ENCODE results near the gene XAGE3. TPM values are rescaled to one million over a fixed set of nuclear protein-coding genes. Genes with fewer than 3 reads are reported as not detected.

XAGE3 gene
- total RNA-seq, 1 experiment from 2014 or later, result 3.9 TPM

DNA sequence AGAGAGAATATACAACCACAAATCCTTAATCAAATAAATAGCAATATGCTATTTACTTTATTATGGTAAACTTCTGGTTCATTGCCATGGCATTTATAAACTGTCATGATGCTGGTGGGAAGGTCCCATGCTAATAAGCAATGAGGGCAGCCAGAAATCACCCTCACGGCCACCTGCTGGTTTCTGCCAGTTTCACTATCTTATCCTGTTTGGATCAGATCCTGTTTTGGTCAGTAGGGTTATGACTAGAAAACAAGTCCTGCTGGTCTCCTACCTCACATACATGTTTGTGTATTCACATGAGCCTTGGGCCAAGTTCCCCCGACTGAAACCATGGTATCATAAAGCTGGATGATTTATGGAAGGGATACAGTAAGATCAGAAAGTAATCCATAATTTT is 28.7 kb downstream of the XAGE3 start:
- Mint-ChIP-seq H3K4me1 (ENCODE audit: low read depth, unreplicated experiment) (no peaks in the 10 kb centered on the region), H3K27me3 (ENCODE audit: insufficient read depth, unreplicated experiment) (peaks cover 7% of the 10 kb centered on the region), H3K9me3 (ENCODE audit: unreplicated experiment) (no peaks in the 10 kb centered on the region), H3K36me3 (ENCODE audit: insufficient read depth, unreplicated experiment) (no peaks in the 10 kb centered on the region), H3K4me3 (ENCODE audit: unreplicated experiment) (no peak overlapping the region), H3K27ac (ENCODE audit: unreplicated experiment) (no peak overlapping the region)
- ChIA-PET CTCF (no interaction called here), POLR2A (no interaction called here)
- DNase-seq, result peak in 1 of 2 experiments; percentile 5
- intact Hi-C loops (cut with micrococcal nuclease; ENCODE audit: unreplicated experiment), result no loop called here
- no peaks in the 10 kb centered on the region for H3K4me1 ChIP-seq
- no peaks in the 10 kb centered on the region for H3K27me3 ChIP-seq (replicated peaks; ENCODE audit: control insufficient read depth, insufficient read depth, low read length)
- no peaks in the 10 kb centered on the region for H3K9me3 ChIP-seq
- no peaks in the 10 kb centered on the region for H3K36me3 ChIP-seq (ENCODE audit: control insufficient read depth, insufficient read depth, low read length)
- H3K4me3 ChIP-seq (ENCODE audit: low read depth, low read length), result no peak overlapping the region
- TF ChIP-seq, protein P1, sequence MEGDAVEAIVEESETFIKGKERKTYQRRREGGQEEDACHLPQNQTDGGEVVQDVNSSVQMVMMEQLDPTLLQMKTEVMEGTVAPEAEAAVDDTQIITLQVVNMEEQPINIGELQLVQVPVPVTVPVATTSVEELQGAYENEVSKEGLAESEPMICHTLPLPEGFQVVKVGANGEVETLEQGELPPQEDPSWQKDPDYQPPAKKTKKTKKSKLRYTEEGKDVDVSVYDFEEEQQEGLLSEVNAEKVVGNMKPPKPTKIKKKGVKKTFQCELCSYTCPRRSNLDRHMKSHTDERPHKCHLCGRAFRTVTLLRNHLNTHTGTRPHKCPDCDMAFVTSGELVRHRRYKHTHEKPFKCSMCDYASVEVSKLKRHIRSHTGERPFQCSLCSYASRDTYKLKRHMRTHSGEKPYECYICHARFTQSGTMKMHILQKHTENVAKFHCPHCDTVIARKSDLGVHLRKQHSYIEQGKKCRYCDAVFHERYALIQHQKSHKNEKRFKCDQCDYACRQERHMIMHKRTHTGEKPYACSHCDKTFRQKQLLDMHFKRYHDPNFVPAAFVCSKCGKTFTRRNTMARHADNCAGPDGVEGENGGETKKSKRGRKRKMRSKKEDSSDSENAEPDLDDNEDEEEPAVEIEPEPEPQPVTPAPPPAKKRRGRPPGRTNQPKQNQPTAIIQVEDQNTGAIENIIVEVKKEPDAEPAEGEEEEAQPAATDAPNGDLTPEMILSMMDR (IDR thresholded peaks at IDR 0.05; ENCODE audit: insufficient read depth in 1 of 2, low read depth in 1 of 2, low read length in 1 of 2, severe bottlenecking in 1 of 2, unreplicated experiment in 1 of 2), result no peak
- no TSS peak for BruUV-seq (replicated peaks)

DNA sequence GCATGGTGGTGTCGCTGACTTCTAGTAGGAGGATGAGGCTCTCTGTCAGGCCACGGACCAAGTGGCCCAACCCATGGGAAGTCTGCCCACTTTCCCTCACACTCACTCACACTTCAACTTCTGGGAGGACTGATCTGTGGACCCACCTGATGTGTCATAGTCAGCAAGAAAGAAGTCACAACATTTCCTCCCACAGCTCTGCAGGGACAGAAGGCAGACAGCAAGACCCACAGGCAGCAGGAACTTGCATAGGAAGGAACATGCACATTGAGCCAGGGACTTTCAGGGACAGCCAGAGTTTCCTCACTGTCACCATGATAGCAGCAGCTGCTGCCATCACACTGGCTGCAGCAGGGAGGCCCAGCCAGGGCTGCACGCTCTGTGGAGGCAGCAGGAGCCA is 37.3 kb downstream of the XAGE3 start:
- Histone ChIP-seq H3K9me3 (no peaks in the 10 kb centered on the region), H3K4me3 (ENCODE audit: low read depth, low read length) (no peak overlapping the region), H3K36me3 (ENCODE audit: control insufficient read depth, insufficient read depth, low read length) (no peaks in the 10 kb centered on the region), H3K27me3 (replicated peaks; ENCODE audit: control insufficient read depth, insufficient read depth, low read length) (no peaks in the 10 kb centered on the region), H3K4me1 (no peaks in the 10 kb centered on the region)
- H3K9me3 Mint-ChIP-seq (ENCODE audit: unreplicated experiment), result no peaks in the 10 kb centered on the region
- H3K36me3 Mint-ChIP-seq (ENCODE audit: insufficient read depth, unreplicated experiment), result no peaks in the 10 kb centered on the region
- POLR2A ChIA-PET, result no interaction called here
- no peaks in the 10 kb centered on the region for H3K27me3 Mint-ChIP-seq (ENCODE audit: insufficient read depth, unreplicated experiment)
- no peaks in the 10 kb centered on the region for H3K4me1 Mint-ChIP-seq (ENCODE audit: low read depth, unreplicated experiment)
- CTCF ChIA-PET, result no interaction called here
- H3K27ac Mint-ChIP-seq (ENCODE audit: unreplicated experiment), result no peak overlapping the region
- no peak for DNase-seq
- intact Hi-C loops (cut with micrococcal nuclease; ENCODE audit: unreplicated experiment), result no loop called here
- no peak overlapping the region for H3K4me3 Mint-ChIP-seq (ENCODE audit: unreplicated experiment)
- TF ChIP-seq, protein P1 (IDR thresholded peaks at IDR 0.05; ENCODE audit: insufficient read depth in 1 of 2, low read depth in 1 of 2, low read length in 1 of 2, severe bottlenecking in 1 of 2, unreplicated experiment in 1 of 2), result no peak
- no TSS peak for BruUV-seq (replicated peaks)

DNA sequence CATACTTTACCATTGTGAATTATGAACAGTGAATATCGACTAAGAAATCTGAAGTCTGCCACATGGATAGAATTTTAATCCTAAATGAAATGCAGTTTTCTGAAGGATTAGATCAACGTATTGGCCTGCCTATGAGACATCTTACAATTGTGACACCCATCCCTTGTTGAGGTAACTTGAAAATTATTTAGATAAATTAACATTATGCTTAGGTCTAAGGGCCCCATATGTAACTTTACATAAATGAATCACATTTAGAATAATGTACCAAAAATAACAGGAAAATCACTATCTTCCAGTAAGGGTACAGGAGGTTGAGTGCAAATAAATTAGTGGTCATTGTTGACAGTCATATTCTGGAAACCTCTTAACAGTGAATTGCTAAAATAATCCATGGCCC is 43.3 kb downstream of the XAGE3 start:
- Mint-ChIP-seq H3K4me3 (ENCODE audit: unreplicated experiment) (no peak overlapping the region), H3K27ac (ENCODE audit: unreplicated experiment) (no peak overlapping the region), H3K9me3 (ENCODE audit: unreplicated experiment) (no peaks in the 10 kb centered on the region), H3K36me3 (ENCODE audit: insufficient read depth, unreplicated experiment) (no peaks in the 10 kb centered on the region), H3K4me1 (ENCODE audit: low read depth, unreplicated experiment) (no peaks in the 10 kb centered on the region), H3K27me3 (ENCODE audit: insufficient read depth, unreplicated experiment) (no peaks in the 10 kb centered on the region)
- no peaks in the 10 kb centered on the region for H3K4me1 ChIP-seq
- ChIA-PET CTCF (no interaction called here), POLR2A (no interaction called here)
- DNase-seq, result no peak
- no peak overlapping the region for H3K4me3 ChIP-seq (ENCODE audit: low read depth, low read length)
- BruUV-seq (replicated peaks), result no TSS peak
- intact Hi-C loops (cut with micrococcal nuclease; ENCODE audit: unreplicated experiment), result no loop called here
- H3K36me3 ChIP-seq (ENCODE audit: control insufficient read depth, insufficient read depth, low read length), result no peaks in the 10 kb centered on the region
- no peaks in the 10 kb centered on the region for H3K27me3 ChIP-seq (replicated peaks; ENCODE audit: control insufficient read depth, insufficient read depth, low read length)
- TF ChIP-seq, protein P1 (IDR thresholded peaks at IDR 0.05; ENCODE audit: insufficient read depth in 1 of 2, low read depth in 1 of 2, low read length in 1 of 2, severe bottlenecking in 1 of 2, unreplicated experiment in 1 of 2), result no peak
- H3K9me3 ChIP-seq, result no peaks in the 10 kb centered on the region
